Right cardiac atrium (tissue), 5 donors: ENCODE results near the gene SLC25A11. TPM values are rescaled to one million over a fixed set of nuclear protein-coding genes. Genes with fewer than 3 reads are reported as not detected.

ENCODE experiments used
- ATAC-seq, 2 donors: fragments of 200-7000 bp; cut with Tn5 transposase; one replicate each; pipeline versions ENCODE4 v1.8.0 to v1.9.1; 2020; ENCODE audit warnings: moderate library complexity in 2 of 2, mild to moderate bottlenecking in 1 of 2
- DNase-seq, 3 donors: peaks; one replicate each; pipeline ENCODE4 v3.0.0-alpha.2; 2020
- H3K27ac ChIP-seq: one replicate; pipeline ENCODE4 v1.5.1; 2013; ENCODE audit warnings: mild to moderate bottlenecking, low read length, control low read depth, moderate library complexity
- H3K27me3 ChIP-seq: one replicate; pipeline ENCODE4 v1.6.1; 2013; ENCODE audit not compliant: control insufficient read depth, insufficient read depth
- H3K4me1 ChIP-seq: one replicate; pipeline ENCODE4 v1.6.1; 2013; ENCODE audit warnings: low read length; ENCODE audit not compliant: control insufficient read depth, insufficient read depth
- H3K4me3 ChIP-seq: one replicate; pipeline ENCODE4 v1.5.1; 2013; ENCODE audit warnings: low read length, control low read depth
- H3K9me3 ChIP-seq: one replicate; pipeline ENCODE4 v1.6.1; 2013; ENCODE audit warnings: low read length; ENCODE audit not compliant: control insufficient read depth
- WGBS: extraction: QIAGEN DNeasy Blood & Tissue Kit; methylation state at CpG from one replicate; pipeline ENCODE4 v1.1.7; 2013; 5-methylcytosine and 5-hydroxymethylcytosine counted together
- intact Hi-C, 4 donors: fragments of 100-400 bp; cut with DNase I; formaldehyde crosslinking; loops; one replicate each; pipeline versions ENCODE4 v1.11.0 to v1.14.0; 2022 to 2023
- microRNA-seq, 2 donors: library from miRNA; unstranded; fragments of <30 nt; microRNA quantifications; one replicate each; pipeline ENCODE4 v1.2.0, GENCODE V29; 2020 to 2021
- polyA plus RNA-seq: library from polyadenylated mRNA; stranded (reverse); fragments of 200-250 nt; gene quantifications from one replicate; pipeline ENCODE4 v1.2.3, GENCODE V29; 2013
- total RNA-seq, 4 donors: library from RNA; stranded (reverse); fragmentation: NEBNext Ultra II Directional; extraction: Animal tissue kit (Norgen Biotek cat#: 25700); gene quantifications; one replicate each; pipeline ENCODE4 v1.2.1, GENCODE V29; 2021
- donor health status: healthy with polysubstance abuse.
- donor health status: DM: no; HTN: yes; CAD: no.
- donor health status: DM: no; HTN: no; CAD: no.
- donor health status: DM: no; HTN: yes; CAD: no; lungs with severe emphysema.
- donor health status: DM: yes; HTN: yes; CAD: no.

The SLC25A11 gene
- total and polyA plus RNA-seq, 5 donors, result 162 to 230 (median 200) TPM

- WGBS, result 87% methylated on average over 31 of the region's 31 CpGs
- H3K9me3 ChIP-seq, result no peaks in the 10 kb centered on the region
- intact Hi-C loops, result loop anchor here in 1 of 4 donors (10.0 kb wide), 1 partner anchor 159 kb away; the partner anchor contains the start of genes CXCL16, MED11 and ZMYND15
Measured at GRCh38 chr17:4893721-4894560, 45.9 kb downstream of the SLC25A11 start.

DNA sequence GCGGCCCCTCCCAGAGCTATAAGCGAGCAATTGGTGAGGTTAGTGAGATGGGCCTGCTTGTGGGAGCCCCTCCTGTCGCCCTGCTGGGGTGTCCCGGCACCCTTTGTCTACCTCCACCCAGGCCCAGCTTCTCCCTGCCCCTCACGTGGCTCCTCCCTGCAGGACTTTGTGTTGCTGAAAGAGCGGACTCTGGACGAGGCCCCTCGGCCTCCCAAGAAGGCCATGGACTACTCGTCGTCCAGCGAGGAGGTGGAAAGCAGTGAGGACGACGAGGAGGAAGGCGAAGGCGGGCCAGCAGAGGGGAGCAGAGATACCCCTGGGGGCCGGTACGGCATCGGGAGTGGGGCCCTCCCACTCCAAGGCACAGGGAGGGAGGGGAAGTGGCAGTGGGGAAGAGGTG lies 46.6 kb downstream of the SLC25A11 start:
- Histone ChIP-seq H3K9me3 (no peaks in the 10 kb centered on the region), H3K27ac (no peak overlapping the region), H3K4me3 (no peak overlapping the region), H3K4me1 (no peaks in the 10 kb centered on the region), H3K27me3 (no peaks in the 10 kb centered on the region)
- no peak for ATAC-seq
- no peak for DNase-seq
- 85% methylated on average over 18 of the region's 18 CpGs for WGBS
- intact Hi-C loops, result loop anchor here in 1 of 4 donors (10.0 kb wide), 1 partner anchor 158 kb away; the partner anchor contains the start of genes CXCL16, MED11 and ZMYND15

More at GRCh38 chr17:4893721-4894560, 45.9 kb downstream of the SLC25A11 start:
- ATAC-seq, result no peak
- no peaks in the 10 kb centered on the region for H3K27me3 ChIP-seq
- H3K4me3 ChIP-seq, result no peak overlapping the region
- H3K4me1 ChIP-seq, result no peaks in the 10 kb centered on the region
- H3K27ac ChIP-seq, result no peak overlapping the region
- no peak for DNase-seq

GRCh38 chr17:4892499-4893221 lies 47.2 kb downstream of the SLC25A11 start:
- DNase-seq (no peak), ATAC-seq (no peak)
- H3K27ac ChIP-seq, result no peak overlapping the region
- H3K9me3 ChIP-seq, result no peaks in the 10 kb centered on the region
- no peaks in the 10 kb centered on the region for H3K27me3 ChIP-seq
- no peaks in the 10 kb centered on the region for H3K4me1 ChIP-seq
- H3K4me3 ChIP-seq, result no peak overlapping the region
- intact Hi-C loops, result loop anchor here in 1 of 4 donors (10.0 kb wide), 1 partner anchor 158 kb away; the partner anchor contains the start of genes CXCL16, MED11 and ZMYND15
- WGBS, result 83% methylated on average over 23 of the region's 23 CpGs

DNA sequence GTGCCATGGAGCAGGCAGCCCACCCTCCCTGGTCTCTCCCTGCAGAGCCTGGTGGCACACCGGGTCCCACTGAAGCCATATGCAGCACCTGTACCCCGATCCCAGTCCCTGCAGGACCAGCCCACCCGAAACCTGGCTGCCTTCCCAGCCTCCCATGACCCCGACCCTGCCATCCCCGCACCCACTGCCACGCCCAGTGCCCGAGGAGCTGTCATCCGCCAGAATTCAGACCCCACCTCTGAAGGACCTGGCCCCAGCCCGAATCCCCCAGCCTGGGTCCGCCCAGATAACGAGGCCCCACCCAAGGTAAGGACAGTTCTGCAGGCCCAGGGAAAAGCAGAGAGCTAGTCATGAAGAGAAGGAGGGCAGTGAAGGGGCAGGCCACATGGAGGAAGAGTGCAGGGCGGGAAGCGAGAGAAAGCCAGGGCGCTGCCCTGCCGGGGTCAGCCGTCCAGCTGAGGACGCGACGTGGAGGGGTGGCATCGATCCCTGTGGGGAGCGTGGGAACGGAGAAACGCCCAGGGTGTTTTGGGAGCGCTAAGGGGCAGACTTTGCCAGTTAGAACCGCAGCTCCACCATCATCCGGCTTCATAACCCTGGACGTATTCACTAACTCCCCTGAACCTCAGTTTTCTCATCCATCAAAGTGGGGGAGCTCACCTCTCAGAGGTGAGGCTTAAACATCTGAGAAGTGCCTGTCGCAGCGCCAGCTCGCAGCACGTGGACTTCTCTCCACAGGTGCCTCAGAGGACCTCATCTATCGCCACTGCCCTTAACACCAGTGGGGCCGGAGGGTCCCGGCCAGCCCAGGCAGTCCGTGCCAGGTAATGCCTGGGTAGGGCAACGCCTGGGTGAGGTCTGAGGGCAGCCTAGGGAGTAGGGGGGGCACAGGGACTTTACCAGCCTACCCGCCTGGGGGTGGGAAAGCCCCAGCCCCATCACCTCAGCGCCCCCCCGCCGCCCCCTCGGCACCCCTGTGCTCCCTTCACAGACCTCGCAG lies 48.1 kb downstream of the SLC25A11 start:
- H3K27ac ChIP-seq, result no peak overlapping the region
- H3K4me1 ChIP-seq, result no peaks in the 10 kb centered on the region
- ATAC-seq (no peak), DNase-seq (peak in 1 of 3 donors; percentile 71)
- no peaks in the 10 kb centered on the region for H3K27me3 ChIP-seq
- H3K9me3 ChIP-seq, result no peaks in the 10 kb centered on the region
- 91% methylated on average over 42 of the region's 42 CpGs for WGBS
- intact Hi-C loops, result loop anchor here in 2 of 4 donors (2.0 to 10.0 kb wide), 2 partner anchors 103 to 157 kb away; partner anchors contain the start of genes CXCL16 (in 1 of the 2), GLTPD2 (in 1 of the 2), MED11 (in 1 of the 2) and ZMYND15 (in 1 of the 2)
- no peak overlapping the region for H3K4me3 ChIP-seq

GRCh38 chr17:4887581-4887980 lies 52.3 kb downstream of the SLC25A11 start:
- DNase-seq (no peak), ATAC-seq (no peak)
- H3K4me3 ChIP-seq, result no peak overlapping the region
- WGBS, result 91% methylated on average over 18 of the region's 18 CpGs
- intact Hi-C loops, result loop anchor here (5.0 to 10.0 kb wide), 4 partner anchors 53 to 155 kb away; partner anchors contain the start of genes GLTPD2 (in 2 of the 4), VMO1 (in 2 of the 4), MED11 (in 1 of the 4) and MINK1 (in 1 of the 4)
- H3K27ac ChIP-seq, result no peak overlapping the region
- no peaks in the 10 kb centered on the region for H3K27me3 ChIP-seq
- H3K4me1 ChIP-seq, result no peaks in the 10 kb centered on the region
- H3K9me3 ChIP-seq, result no peaks in the 10 kb centered on the region

Small RNAs within 50 kb of the gene (microRNA-seq; reads per million reads assigned to microRNA genes)
- gene MIR6864, result 0 reads per million in 2 donors
- gene MIR6865, result 0 reads per million in 2 donors

Other genes starting within 250 kb of the SLC25A11 start
- gene PELP1, start 235.9 kb downstream of the SLC25A11 start, total RNA-seq, result 10 to 100 TPM; 29.7 to 40.9 (median 36.7) TPM
- gene PELP1, start 235.9 kb downstream of the SLC25A11 start, polyA plus RNA-seq, result 21.1 TPM
- gene ARRB2, start 229.4 kb downstream of the SLC25A11 start, total RNA-seq, result 10 to 100 TPM; 21.6 to 35.1 (median 25.5) TPM
- gene ARRB2, start 229.4 kb downstream of the SLC25A11 start, polyA plus RNA-seq, result 17.0 TPM
- gene MED11, start 208.6 kb downstream of the SLC25A11 start, total RNA-seq, result 10 to 100 TPM; 17.8 to 21.6 (median 21.0) TPM
- gene MED11, start 208.6 kb downstream of the SLC25A11 start, polyA plus RNA-seq, result 47.6 TPM
- gene ZMYND15, start 200.2 kb downstream of the SLC25A11 start, total RNA-seq, result under 1 TPM; 0.20 to 0.53 (median 0.33) TPM
- gene ZMYND15, start 200.2 kb downstream of the SLC25A11 start, polyA plus RNA-seq, result 0.23 TPM
- 1 to 10 TPM; 5.0 to 6.3 (median 5.5) TPM for gene CXCL16, start 200.1 kb downstream of the SLC25A11 start, total RNA-seq
- gene CXCL16, start 200.1 kb downstream of the SLC25A11 start, polyA plus RNA-seq, result 2.5 TPM
- gene TM4SF5, start 168.2 kb downstream of the SLC25A11 start, total RNA-seq, result not detected
- not detected for gene TM4SF5, start 168.2 kb downstream of the SLC25A11 start, polyA plus RNA-seq
- gene VMO1, start 153.7 kb downstream of the SLC25A11 start, total RNA-seq, result 1 to 10 TPM in 3 of 4 donors, under 1 TPM in 1; 0.45 to 1.6 (median 1.4) TPM
- gene VMO1, start 153.7 kb downstream of the SLC25A11 start, polyA plus RNA-seq, result 0.70 TPM
- not detected for gene GLTPD2, start 151.1 kb downstream of the SLC25A11 start, total RNA-seq
- gene GLTPD2, start 151.1 kb downstream of the SLC25A11 start, polyA plus RNA-seq, result not detected
- 100 to 1,000 TPM; 149 to 163 (median 151) TPM for gene PSMB6, start 143.9 kb downstream of the SLC25A11 start, total RNA-seq
- 234 TPM for gene PSMB6, start 143.9 kb downstream of the SLC25A11 start, polyA plus RNA-seq
- gene PLD2, start 132.9 kb downstream of the SLC25A11 start, total RNA-seq, result 10 to 100 TPM; 12.0 to 15.3 (median 13.4) TPM
- gene PLD2, start 132.9 kb downstream of the SLC25A11 start, polyA plus RNA-seq, result 10.0 TPM
- gene MINK1, start 106.7 kb downstream of the SLC25A11 start, total RNA-seq, result 10 to 100 TPM; 44.5 to 54.7 (median 49.3) TPM
- 31.1 TPM for gene MINK1, start 106.7 kb downstream of the SLC25A11 start, polyA plus RNA-seq
- gene C17orf107, start 40.5 kb downstream of the SLC25A11 start, total RNA-seq, result 1 to 10 TPM; 2.7 to 3.3 (median 2.8) TPM
- gene C17orf107, start 40.5 kb downstream of the SLC25A11 start, polyA plus RNA-seq, result 3.6 TPM
- 100 to 1,000 TPM in 1 of 4 donors, 10 to 100 TPM in 3; 57.6 to 106 (median 68.9) TPM for gene CHRNE, start 36.9 kb downstream of the SLC25A11 start, total RNA-seq
- gene CHRNE, start 36.9 kb downstream of the SLC25A11 start, polyA plus RNA-seq, result 63.6 TPM
- under 1 TPM in 1 of 4 donors, not detected in 3; 0.23 TPM for gene GP1BA, start 7.8 kb downstream of the SLC25A11 start, total RNA-seq
- gene GP1BA, start 7.8 kb downstream of the SLC25A11 start, polyA plus RNA-seq, result 0.16 TPM
- gene RNF167, start 222 bp upstream of the SLC25A11 start, total RNA-seq, result 100 to 1,000 TPM in 1 of 4 donors, 10 to 100 TPM in 3; 76.6 to 108 (median 87.5) TPM
- 124 TPM for gene RNF167, start 222 bp upstream of the SLC25A11 start, polyA plus RNA-seq
- 100 to 1,000 TPM; 148 to 229 (median 201) TPM for gene PFN1, start 8.5 kb upstream of the SLC25A11 start, total RNA-seq
- gene PFN1, start 8.5 kb upstream of the SLC25A11 start, polyA plus RNA-seq, result 180 TPM
- 100 to 1,000 TPM; 198 to 695 (median 246) TPM for gene ENO3, start 11.1 kb upstream of the SLC25A11 start, total RNA-seq
- 455 TPM for gene ENO3, start 11.1 kb upstream of the SLC25A11 start, polyA plus RNA-seq
- gene SPAG7, start 27.8 kb upstream of the SLC25A11 start, total RNA-seq, result 100 to 1,000 TPM; 106 to 133 (median 117) TPM
- gene SPAG7, start 27.8 kb upstream of the SLC25A11 start, polyA plus RNA-seq, result 164 TPM
- gene CAMTA2, start 47.6 kb upstream of the SLC25A11 start, total RNA-seq, result 10 to 100 TPM; 35.3 to 44.4 (median 40.3) TPM
- 43.5 TPM for gene CAMTA2, start 47.6 kb upstream of the SLC25A11 start, polyA plus RNA-seq
- gene INCA1, start 57.5 kb upstream of the SLC25A11 start, total RNA-seq, result 1 to 10 TPM; 2.2 to 3.8 (median 3.2) TPM
- 5.0 TPM for gene INCA1, start 57.5 kb upstream of the SLC25A11 start, polyA plus RNA-seq
- gene KIF1C, start 57.9 kb upstream of the SLC25A11 start, total RNA-seq, result 100 to 1,000 TPM; 519 to 727 (median 570) TPM
- gene KIF1C, start 57.9 kb upstream of the SLC25A11 start, polyA plus RNA-seq, result 406 TPM
- not detected for gene SLC52A1, start 95.4 kb upstream of the SLC25A11 start, total RNA-seq
- not detected for gene SLC52A1, start 95.4 kb upstream of the SLC25A11 start, polyA plus RNA-seq
- 10 to 100 TPM; 11.7 to 14.2 (median 12.0) TPM for gene ZFP3, start 138.4 kb upstream of the SLC25A11 start, total RNA-seq
- gene ZFP3, start 138.4 kb upstream of the SLC25A11 start, polyA plus RNA-seq, result 5.4 TPM
- 1 to 10 TPM; 4.0 to 7.4 (median 5.6) TPM for gene ZNF232, start 171.8 kb upstream of the SLC25A11 start, total RNA-seq
- 3.1 TPM for gene ZNF232, start 171.8 kb upstream of the SLC25A11 start, polyA plus RNA-seq
- gene USP6, start 176.0 kb upstream of the SLC25A11 start, total RNA-seq, result under 1 TPM in 3 of 4 donors, not detected in 1; 0.06 to 0.20 (median 0.09) TPM
- under 0.01 TPM for gene USP6, start 176.0 kb upstream of the SLC25A11 start, polyA plus RNA-seq